Small intestine (tissue), 16 donors: ENCODE data around the gene RFT1. TPM values are rescaled to one million over a fixed set of nuclear protein-coding genes. Genes with fewer than 3 reads are reported as not detected.

Experiments
- DNase-seq, 2 donors: peaks; one replicate each; pipeline versions ENCODE4 v3.0.0 to v3.0.0-alpha.2; 2013
- FAIRE-seq: peaks from 2 replicates; lab custom pipeline; 2012; peaks lifted over from hg19 to GRCh38; lab: Jason Lieb, UNC
- H3K27ac ChIP-seq, 3 donors: one replicate each; pipeline ENCODE4 v1.5.1; 2013; ENCODE audit warnings: low read length in 2 of 3, mild to moderate bottlenecking in 2 of 3, control low read depth in 1 of 3, inconsistent platforms in 1 of 3, low read depth in 1 of 3, moderate library complexity in 1 of 3
- H3K27me3 ChIP-seq, 3 donors: one replicate each; pipeline ENCODE4 v1.6.1; 2013; ENCODE audit warnings: low read length in 3 of 3, inconsistent platforms in 1 of 3; ENCODE audit not compliant: control insufficient read depth in 3 of 3, insufficient read depth in 3 of 3
- H3K36me3 ChIP-seq, 3 donors: one replicate each; pipeline ENCODE4 v1.6.1; 2013; ENCODE audit warnings: low read length in 3 of 3, inconsistent platforms in 1 of 3, low read depth in 1 of 3, mild to moderate bottlenecking in 1 of 3, moderate library complexity in 1 of 3; ENCODE audit not compliant: control insufficient read depth in 3 of 3, insufficient read depth in 2 of 3
- H3K4me1 ChIP-seq, 3 donors: one replicate each; pipeline ENCODE4 v1.6.1; 2013; ENCODE audit warnings: low read length in 2 of 3, inconsistent platforms in 1 of 3, low read depth in 1 of 3, mild to moderate bottlenecking in 1 of 3, moderate library complexity in 1 of 3; ENCODE audit not compliant: control insufficient read depth in 3 of 3, insufficient read depth in 2 of 3
- H3K4me3 ChIP-seq, 3 donors: one replicate each; pipeline ENCODE4 v1.5.1; 2013; ENCODE audit warnings: low read length in 3 of 3, control low read depth in 1 of 3, inconsistent platforms in 1 of 3, low read depth in 1 of 3, mild to moderate bottlenecking in 1 of 3, moderate library complexity in 1 of 3
- H3K9me3 ChIP-seq, 2 donors: one replicate each; pipeline ENCODE4 v1.6.1; 2013; ENCODE audit warnings: low read depth in 1 of 2, low read length in 1 of 2; ENCODE audit not compliant: control insufficient read depth in 2 of 2, insufficient read depth in 1 of 2
- WGBS, 3 donors: extraction: QIAGEN DNeasy Blood & Tissue Kit; methylation state at CpG; one replicate each; pipeline ENCODE4 v1.1.7; 2013; 5-methylcytosine and 5-hydroxymethylcytosine counted together
- long read RNA-seq, 10 donors: transcript quantifications; one replicate each; lab custom pipeline, GENCODE V29; 2026
- polyA plus RNA-seq, 4 donors: library from polyadenylated mRNA; stranded (reverse) in 3 of 4; unstranded in 1 of 4; fragments of 200-250 nt in 3 of 4; fragments of 120-200 nt in 1 of 4; gene quantifications; one replicate each; pipeline versions ENCODE4 v1.2.1 to v1.2.3, GENCODE V29; 2013
- donor health status: healthy with polysubstance abuse.
- donor health status: control.
- donor health status: control.
- donor health status: Bipolar disorder and iron deficiency.
- donor health status: healthy.

Gene RFT1
- polyA plus RNA-seq = 10 to 100 TPM in 2 of 4 donors, 1 to 10 TPM in 2; 1.3 to 21.4 (median 9.6) TPM
- long read RNA-seq, donor 1 = 0 reads
- long read RNA-seq, donor 2, full-length matches to known transcripts = 4 of 4 reads
- long read RNA-seq, donor 2, partial matches to known transcripts = 0 of 4 reads
- long read RNA-seq, donor 2, other reads (novel, unspliced or antisense) = 0 of 4 reads
- long read RNA-seq, donor 3 = 0 reads
- long read RNA-seq, donor 4, full-length matches to known transcripts = 2 of 2 reads
- long read RNA-seq, donor 4, partial matches to known transcripts = 0 of 2 reads
- long read RNA-seq, donor 4, other reads (novel, unspliced or antisense) = 0 of 2 reads
- long read RNA-seq, donor 5, full-length matches to known transcripts = 1 of 1 reads
- long read RNA-seq, donor 5, partial matches to known transcripts = 0 of 1 reads
- long read RNA-seq, donor 5, other reads (novel, unspliced or antisense) = 0 of 1 reads
- long read RNA-seq, donor 6, full-length matches to known transcripts = 2 of 2 reads
- long read RNA-seq, donor 6, partial matches to known transcripts = 0 of 2 reads
- long read RNA-seq, donor 6, other reads (novel, unspliced or antisense) = 0 of 2 reads
- long read RNA-seq, donor 7 = 0 reads
- long read RNA-seq, donor 8, full-length matches to known transcripts = 1 of 1 reads
- long read RNA-seq, donor 8, partial matches to known transcripts = 0 of 1 reads
- long read RNA-seq, donor 8, other reads (novel, unspliced or antisense) = 0 of 1 reads
- long read RNA-seq, donor 9 = 0 reads
- long read RNA-seq, donor 10, full-length matches to known transcripts = 6 of 6 reads
- long read RNA-seq, donor 10, partial matches to known transcripts = 0 of 6 reads
- long read RNA-seq, donor 10, other reads (novel, unspliced or antisense) = 0 of 6 reads

- peaks cover 0 to 11% (median 10%) of the 10 kb centered on the region in 3 donors for H3K4me1 ChIP-seq
- peaks cover 0 to 7% (median 3%) of the 10 kb centered on the region in 3 donors for H3K36me3 ChIP-seq
- H3K27me3 ChIP-seq = no peaks in the 10 kb centered on the region
- H3K9me3 ChIP-seq = no peaks in the 10 kb centered on the region
- peak; percentile 98 to 99 for DNase-seq
- H3K4me3 ChIP-seq = peak within 1 kb of the TSS; percentile 84 to 98 (median 89)
- FAIRE-seq = no peak
- 2 to 3% (median 3%) methylated on average over 41 of the region's 41 CpGs for WGBS, 3 donors
- H3K27ac ChIP-seq = peak within 1 kb of the TSS; percentile 79 to 96 (median 82)
These were observed at the start of gene RFT1 for GRCh38 chr3:53130179-53131061. TSS of gene RFT1 (minus strand) at chr3:53130435. CDS start at chr3:53130400, 35 bp downstream.

- Histone ChIP-seq H3K27ac (no peak overlapping the region), H3K9me3 (no peaks in the 10 kb centered on the region), H3K4me1 (no peaks in the 10 kb centered on the region), H3K36me3 (peaks cover 18 to 88% (median 43%) of the 10 kb centered on the region in 3 donors), H3K27me3 (no peaks in the 10 kb centered on the region), H3K4me3 (no peak overlapping the region)
- DNase-seq (no peak), FAIRE-seq (no peak)
- 95 to 99% (median 95%) methylated on average over 19 to 20 of the region's 20 CpGs for WGBS, 3 donors
These were observed 49.3 kb upstream of the RFT1 start for GRCh38 chr3:53179580-53179979.

GRCh38 chr3:53178246-53178645 is 48.0 kb upstream of the RFT1 start:
- no peaks in the 10 kb centered on the region for H3K9me3 ChIP-seq
- H3K4me1 ChIP-seq = no peaks in the 10 kb centered on the region
- WGBS, 3 donors = 92 to 96% (median 96%) methylated on average over 15 of the region's 15 CpGs
- no peak overlapping the region for H3K4me3 ChIP-seq
- no peak for FAIRE-seq
- H3K27ac ChIP-seq = no peak overlapping the region
- peaks cover 15 to 94% (median 39%) of the 10 kb centered on the region in 3 donors for H3K36me3 ChIP-seq
- H3K27me3 ChIP-seq = no peaks in the 10 kb centered on the region
- no peak for DNase-seq

GRCh38 chr3:53175613-53176540 is 45.6 kb upstream of the RFT1 start:
- Histone ChIP-seq H3K27ac (no peak overlapping the region), H3K9me3 (no peaks in the 10 kb centered on the region), H3K27me3 (no peaks in the 10 kb centered on the region), H3K36me3 (peaks cover 3 to 93% (median 25%) of the 10 kb centered on the region in 3 donors), H3K4me3 (no peak overlapping the region), H3K4me1 (peaks cover 0 to 16% (median 6%) of the 10 kb centered on the region in 3 donors)
- no peak for FAIRE-seq
- DNase-seq = no peak
- WGBS, 3 donors = 83 to 86% (median 84%) methylated on average over 9 of the region's 9 CpGs

GRCh38 chr3:53174346-53175250 is 44.4 kb upstream of the RFT1 start:
- H3K36me3 ChIP-seq = peaks cover 3 to 92% (median 17%) of the 10 kb centered on the region in 3 donors
- H3K27ac ChIP-seq = peak overlapping the region in 1 of 3 donors; percentile 40
- 64 to 84% (median 72%) methylated on average over 9 of the region's 9 CpGs for WGBS, 3 donors
- no peak for FAIRE-seq
- H3K9me3 ChIP-seq = no peaks in the 10 kb centered on the region
- peaks cover 0 to 28% (median 9%) of the 10 kb centered on the region in 3 donors for H3K4me1 ChIP-seq
- no peak for DNase-seq
- H3K4me3 ChIP-seq = no peak overlapping the region
- H3K27me3 ChIP-seq = no peaks in the 10 kb centered on the region

- Histone ChIP-seq H3K4me3 (no peak overlapping the region), H3K4me1 (peaks cover 0 to 40% (median 14%) of the 10 kb centered on the region in 3 donors), H3K36me3 (peaks cover 3 to 91% (median 6%) of the 10 kb centered on the region in 3 donors), H3K9me3 (no peaks in the 10 kb centered on the region), H3K27me3 (no peaks in the 10 kb centered on the region), H3K27ac (no peak overlapping the region)
- DNase-seq = no peak
- no peak for FAIRE-seq
- WGBS, 3 donors = 76 to 88% (median 79%) methylated on average over 5 of the region's 5 CpGs
These were observed 42.9 kb upstream of the RFT1 start for GRCh38 chr3:53173107-53173506.
